Measurements from ENCODE around the gene GPR25. TPM values are rescaled to one million over a fixed set of nuclear protein-coding genes. Genes with fewer than 3 reads are reported as not detected.
A peak's percentile ranks its signal among the peaks of the same experiment; 100 is the strongest.

GPR25 gene
- polyA plus RNA-seq, 1 donor (not counting 4 experiments of a cell fraction or from before 2014, with no cell fraction given), result not detected

DNA sequence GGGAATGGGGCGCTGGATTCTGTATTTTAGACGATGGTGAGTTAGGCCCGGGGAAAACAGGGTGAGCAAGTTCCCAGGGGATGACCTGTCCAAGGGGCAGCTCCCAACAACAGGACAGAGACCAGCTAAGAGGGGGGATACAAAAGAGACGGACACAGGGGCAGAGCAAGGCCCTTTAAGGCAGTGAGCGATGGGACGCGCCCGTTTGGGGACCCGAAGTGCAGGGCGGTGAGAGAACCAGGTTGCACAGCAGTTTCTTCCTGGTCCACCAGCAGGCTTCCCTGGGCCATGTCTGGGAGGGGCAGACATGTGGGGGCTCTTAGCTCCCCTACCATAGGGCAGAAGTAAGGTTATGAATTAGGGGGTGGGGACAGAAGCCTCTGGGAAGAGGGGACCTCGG is 43.9 kb downstream of the GPR25 start:
- dilution Hi-C loops (cut with MboI; ENCODE audit: extremely low pct_ligation_motif_present, low sequenced_read_pairs), result no loop called here
- H3K27ac ChIP-seq (ENCODE audit: control insufficient read depth, insufficient read depth, low read length), result no peak overlapping the region
- no peak for FAIRE-seq

DNA sequence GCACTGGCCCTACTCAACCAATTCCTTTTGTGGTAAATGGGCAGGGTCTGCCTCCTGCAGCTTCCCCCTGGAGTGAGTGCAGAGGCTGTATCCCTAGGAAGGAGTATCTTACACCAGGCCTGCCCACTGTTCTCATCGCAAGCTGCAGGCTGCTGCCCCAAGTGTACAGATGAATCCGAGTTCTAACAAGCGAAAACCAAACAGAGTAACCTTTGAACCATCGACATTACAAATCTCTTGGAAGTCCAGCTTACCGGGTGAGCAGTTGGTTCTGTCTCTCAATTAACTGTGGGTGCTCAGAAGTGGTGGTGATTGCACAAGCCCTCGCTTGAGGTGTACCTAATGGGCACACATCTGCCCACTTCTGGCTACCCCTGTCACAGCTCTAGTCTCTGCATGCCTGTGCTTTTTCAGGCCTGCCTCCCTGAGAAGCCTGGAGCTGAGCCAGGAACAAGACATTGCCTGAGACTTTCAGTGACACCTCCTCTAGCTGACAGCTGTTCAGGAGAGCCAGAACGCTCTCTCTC is 44.6 kb downstream of the GPR25 start:
- Histone ChIP-seq H2AFZ (ENCODE audit: control insufficient read depth, low read length) (no peak overlapping the region), H4K20me1 (ENCODE audit: control insufficient read depth, extremely low read depth, insufficient read depth, low read length) (no peaks in the 10 kb centered on the region), H3K9me3 (ENCODE audit: control insufficient read depth, low read depth, low read length) (no peaks in the 10 kb centered on the region), H3K4me1 (ENCODE audit: control insufficient read depth, extremely low read depth, insufficient read depth, low read length) (peaks cover 21% of the 10 kb centered on the region), H3K9ac (ENCODE audit: control insufficient read depth, extremely low read depth, insufficient read depth, low read length) (no peak overlapping the region), H3K27me3 (ENCODE audit: control insufficient read depth, extremely low read depth, insufficient read depth, low read length) (no peaks in the 10 kb centered on the region), H3K4me3 (ENCODE audit: control insufficient read depth in 2 of 3, extremely low read depth in 1 of 3, insufficient read depth in 2 of 3, low read depth in 1 of 3, low read length in 3 of 3) (no peak overlapping the region), H3K27ac (ENCODE audit: control insufficient read depth, insufficient read depth, low read length) (no peak overlapping the region), H3K36me3 (ENCODE audit: control insufficient read depth in 2 of 2, extremely low read depth in 1 of 2, insufficient read depth in 2 of 2, low read length in 2 of 2) (peaks cover 3 to 5% of the 10 kb centered on the region in 2 experiments), H3K4me2 (ENCODE audit: control insufficient read depth, extremely low read depth, insufficient read depth, low read depth, low read length) (no peak overlapping the region), H3K9me1 (ENCODE audit: control insufficient read depth, extremely low read depth, insufficient read depth, low read length) (no peaks in the 10 kb centered on the region), H3K79me2 (ENCODE audit: control insufficient read depth, insufficient read depth, low read length) (no peaks in the 10 kb centered on the region)
- DNase-seq (ENCODE audit: low read depth, low spot score) (no peak), FAIRE-seq (peak; percentile 90)
- TF ChIP-seq EZH2 (IDR thresholded peaks at IDR 0.05; ENCODE audit: low read length), result no peak
- peak in 1 of 3 experiments; percentile 16 for TF ChIP-seq CTCF (optimal IDR thresholded peaks at IDR 0.05 in 1 of 3, IDR thresholded peaks at IDR 0.05 in 1 of 3, conservative IDR thresholded peaks at IDR 0.05 in 1 of 3; ENCODE audit: extremely low read depth in 1 of 3, insufficient read depth in 2 of 3, low read length in 3 of 3)
- dilution Hi-C loops (cut with MboI; ENCODE audit: extremely low pct_ligation_motif_present, low sequenced_read_pairs), result no loop called here

More for the DNA sequence above, 43.9 kb downstream of the GPR25 start:
- Histone ChIP-seq H4K20me1 (ENCODE audit: control insufficient read depth, extremely low read depth, insufficient read depth, low read length) (no peaks in the 10 kb centered on the region), H3K9me3 (ENCODE audit: control insufficient read depth, low read depth, low read length) (no peaks in the 10 kb centered on the region), H3K9me1 (ENCODE audit: control insufficient read depth, extremely low read depth, insufficient read depth, low read length) (no peaks in the 10 kb centered on the region), H3K4me1 (ENCODE audit: control insufficient read depth, extremely low read depth, insufficient read depth, low read length) (peaks cover 26% of the 10 kb centered on the region), H3K27me3 (ENCODE audit: control insufficient read depth, extremely low read depth, insufficient read depth, low read length) (no peaks in the 10 kb centered on the region), H2AFZ (ENCODE audit: control insufficient read depth, low read length) (no peak overlapping the region), H3K9ac (ENCODE audit: control insufficient read depth, extremely low read depth, insufficient read depth, low read length) (no peak overlapping the region), H3K4me3 (ENCODE audit: control insufficient read depth in 2 of 3, extremely low read depth in 1 of 3, insufficient read depth in 2 of 3, low read depth in 1 of 3, low read length in 3 of 3) (no peak overlapping the region), H3K36me3 (ENCODE audit: control insufficient read depth in 2 of 2, extremely low read depth in 1 of 2, insufficient read depth in 2 of 2, low read length in 2 of 2) (peaks cover 6 to 8% of the 10 kb centered on the region in 2 experiments), H3K79me2 (ENCODE audit: control insufficient read depth, insufficient read depth, low read length) (no peaks in the 10 kb centered on the region), H3K4me2 (ENCODE audit: control insufficient read depth, extremely low read depth, insufficient read depth, low read depth, low read length) (no peak overlapping the region)
- TF ChIP-seq CTCF (optimal IDR thresholded peaks at IDR 0.05 in 1 of 3, IDR thresholded peaks at IDR 0.05 in 1 of 3, conservative IDR thresholded peaks at IDR 0.05 in 1 of 3; ENCODE audit: extremely low read depth in 1 of 3, insufficient read depth in 2 of 3, low read length in 3 of 3) (no peak), EZH2 (IDR thresholded peaks at IDR 0.05; ENCODE audit: low read length) (no peak)
- no peak for DNase-seq (ENCODE audit: low read depth, low spot score)

All from keratinocyte (primary cell).